ENCODE measurements around the gene DMRT1.
"Not testable (repeated sequence)": the region's sequence is repeated elsewhere in the genome, so short reads cannot be mapped to it uniquely, and the experiment has no call there.

Gene DMRT1

DNA sequence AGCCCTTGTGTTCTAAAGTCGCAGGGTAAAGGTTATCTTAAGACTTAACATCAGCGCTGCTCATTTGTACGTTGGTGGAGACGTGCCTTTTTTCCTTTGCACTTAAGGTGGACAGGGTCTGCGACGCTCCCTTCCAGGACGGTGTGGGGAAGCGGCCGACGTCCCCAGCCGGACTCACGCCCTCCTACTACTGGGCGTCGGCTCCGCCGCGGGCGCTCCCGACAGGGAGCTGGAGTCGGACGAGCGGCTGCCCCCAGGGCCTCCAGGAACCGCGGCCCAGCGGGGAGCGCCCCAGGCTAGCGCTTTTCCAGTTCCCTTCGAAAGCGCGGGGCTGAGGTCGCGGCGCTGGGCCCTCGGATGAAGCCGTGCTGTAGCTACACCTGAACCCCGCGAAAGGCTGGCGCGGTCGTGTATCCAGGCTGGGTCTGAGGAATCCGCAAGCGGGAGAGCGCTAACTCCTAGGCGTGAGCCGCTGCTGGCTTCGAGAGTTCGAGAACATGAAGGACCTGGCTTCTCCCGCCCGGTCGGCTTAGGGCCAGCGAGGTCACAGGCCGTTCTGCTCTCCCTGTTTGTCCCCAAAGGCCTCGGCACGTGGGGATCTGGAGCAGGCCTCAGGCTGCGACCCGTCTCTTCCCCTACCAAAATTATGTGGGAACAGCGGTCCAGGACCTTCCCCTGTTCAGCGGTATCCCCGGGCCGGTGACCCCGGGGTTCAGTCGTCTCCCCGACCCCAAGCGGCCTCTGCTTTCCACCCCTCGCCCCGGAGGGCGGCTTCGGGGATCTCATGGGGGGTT lies 131.2 kb downstream of the DMRT1 start:
- DNase-seq: no peak

DNA sequence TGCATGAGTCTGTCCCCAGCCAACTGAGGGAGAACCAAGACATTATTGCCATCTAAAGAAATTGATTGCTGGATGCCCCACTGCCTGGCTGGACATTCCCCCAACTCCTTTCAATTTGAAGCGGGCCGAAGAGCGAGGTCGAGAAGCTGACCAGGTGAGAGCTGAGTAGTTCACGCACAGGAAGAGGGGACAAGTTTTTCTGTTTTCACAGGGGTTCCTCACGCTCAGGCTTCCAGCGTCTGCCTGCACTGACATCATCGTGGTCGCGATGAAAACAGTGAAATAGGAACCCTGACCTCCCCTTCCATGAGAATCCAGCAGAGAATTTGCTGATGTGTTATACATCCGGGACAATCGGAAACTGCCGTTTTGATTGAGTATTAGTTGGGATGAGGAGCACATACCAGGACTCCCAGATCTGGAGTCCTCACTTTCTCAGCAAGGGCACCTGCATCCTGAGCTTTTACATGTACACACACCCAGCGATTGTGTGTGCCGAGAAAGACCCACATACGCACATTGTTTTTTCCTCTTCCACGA lies 131.9 kb downstream of the DMRT1 start:
- DNase-seq: no peak

DNA sequence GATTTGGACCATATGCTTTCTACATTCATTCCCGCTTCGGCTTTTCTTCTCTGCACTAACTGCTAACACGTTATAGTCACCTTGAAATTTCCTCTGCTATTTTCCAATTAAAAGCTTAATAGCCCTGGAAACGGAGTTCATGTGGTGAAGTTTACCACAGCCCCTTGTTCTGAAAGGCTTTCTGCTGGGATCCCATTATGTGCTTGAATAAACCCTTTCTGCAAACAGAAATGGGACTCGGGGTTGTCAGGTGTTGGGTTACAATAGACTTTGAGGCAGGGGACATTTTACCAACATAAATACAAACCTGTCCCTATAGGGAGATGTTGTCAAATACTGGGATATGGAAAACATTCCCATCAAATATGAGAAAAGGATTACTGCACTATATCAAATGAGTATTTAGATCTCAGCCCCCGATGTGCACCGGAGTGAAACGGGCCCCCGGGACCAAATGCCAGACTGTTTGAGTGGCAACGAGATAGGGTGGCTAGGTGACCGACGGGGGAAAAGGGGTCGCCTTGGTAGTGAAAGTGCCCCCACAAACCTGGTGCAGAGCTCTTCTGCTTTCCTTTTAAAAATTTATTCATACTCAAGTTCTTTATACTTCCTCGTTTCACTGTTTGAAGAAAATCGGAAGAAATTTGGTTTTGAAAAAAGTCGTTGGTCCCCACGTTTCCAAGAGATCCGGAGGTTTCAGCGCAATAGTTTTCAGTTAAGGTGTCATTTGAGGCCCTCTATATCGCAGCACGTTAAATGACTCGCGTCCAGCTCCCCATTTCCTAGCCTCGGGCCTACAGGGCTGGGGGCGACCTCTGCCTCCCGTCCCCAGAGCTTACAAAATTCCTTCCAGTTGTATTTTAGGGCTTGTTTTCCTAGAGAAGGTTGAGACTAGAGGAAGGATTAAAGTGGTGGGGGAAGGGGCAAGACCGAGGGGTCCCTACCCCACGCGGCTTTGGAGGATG lies 132.8 kb downstream of the DMRT1 start:
- DNase-seq: no peak

DNA sequence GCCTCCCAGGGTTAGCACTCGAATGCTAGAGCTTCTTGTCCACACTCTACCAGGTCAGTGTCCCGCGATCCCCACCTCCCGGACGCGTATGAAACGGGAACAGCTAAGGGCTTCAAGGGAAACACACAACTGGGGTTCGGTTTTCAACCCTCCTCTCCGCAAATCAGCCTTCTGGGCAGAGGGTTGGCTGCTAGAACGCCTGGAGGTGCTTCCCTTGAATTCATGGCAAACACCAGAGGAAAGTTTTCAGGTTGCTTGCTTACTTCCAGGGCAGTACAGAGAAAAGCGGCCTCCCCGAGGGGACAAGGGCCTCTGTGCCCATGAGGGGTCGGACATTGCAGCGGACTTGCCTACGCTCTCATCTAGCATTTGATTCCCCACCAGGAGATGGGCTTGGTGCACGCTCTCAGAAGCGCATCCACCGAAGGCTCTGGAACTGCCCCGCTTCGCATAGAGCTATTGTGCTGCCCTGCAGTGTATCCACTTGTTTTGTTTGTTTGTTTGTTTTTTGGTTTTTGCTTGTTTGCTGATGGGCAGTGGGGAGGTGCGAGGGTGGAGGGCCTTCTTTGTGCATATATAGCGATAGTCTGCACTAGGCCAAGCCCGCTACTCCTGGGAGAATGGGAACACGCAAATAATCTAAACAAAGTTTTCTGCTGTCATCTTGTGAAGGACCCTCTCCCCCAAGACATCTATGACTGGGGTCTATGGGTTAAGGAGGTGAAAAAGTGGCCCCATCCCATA lies 133.7 kb downstream of the DMRT1 start:
- DNase-seq: no peak

DNA sequence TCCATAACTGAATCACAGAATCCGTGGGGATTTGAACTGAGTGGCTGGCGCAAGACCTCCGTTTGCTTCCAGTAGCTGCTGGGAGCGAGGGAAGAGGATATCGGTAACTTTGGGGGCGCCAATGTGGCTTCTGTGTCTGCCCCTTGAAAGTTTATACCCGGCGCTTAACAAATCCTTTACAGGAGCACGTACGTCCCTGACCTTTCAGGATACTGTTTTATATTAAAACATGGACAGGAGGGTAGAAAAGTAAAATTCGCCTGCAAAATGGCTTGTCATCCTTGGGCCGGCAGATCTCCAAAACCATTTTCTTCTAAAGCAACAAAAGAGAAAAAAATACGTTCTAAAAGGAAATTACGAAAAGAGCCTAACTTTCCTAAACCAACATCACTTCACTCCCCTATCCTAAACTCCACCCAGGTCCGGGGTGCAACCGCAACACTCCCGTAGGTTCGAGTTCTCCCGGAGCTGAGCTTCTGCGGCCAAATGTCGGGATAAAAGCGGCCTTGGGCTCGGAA lies 134.3 kb downstream of the DMRT1 start:
- no peak for DNase-seq

DNA sequence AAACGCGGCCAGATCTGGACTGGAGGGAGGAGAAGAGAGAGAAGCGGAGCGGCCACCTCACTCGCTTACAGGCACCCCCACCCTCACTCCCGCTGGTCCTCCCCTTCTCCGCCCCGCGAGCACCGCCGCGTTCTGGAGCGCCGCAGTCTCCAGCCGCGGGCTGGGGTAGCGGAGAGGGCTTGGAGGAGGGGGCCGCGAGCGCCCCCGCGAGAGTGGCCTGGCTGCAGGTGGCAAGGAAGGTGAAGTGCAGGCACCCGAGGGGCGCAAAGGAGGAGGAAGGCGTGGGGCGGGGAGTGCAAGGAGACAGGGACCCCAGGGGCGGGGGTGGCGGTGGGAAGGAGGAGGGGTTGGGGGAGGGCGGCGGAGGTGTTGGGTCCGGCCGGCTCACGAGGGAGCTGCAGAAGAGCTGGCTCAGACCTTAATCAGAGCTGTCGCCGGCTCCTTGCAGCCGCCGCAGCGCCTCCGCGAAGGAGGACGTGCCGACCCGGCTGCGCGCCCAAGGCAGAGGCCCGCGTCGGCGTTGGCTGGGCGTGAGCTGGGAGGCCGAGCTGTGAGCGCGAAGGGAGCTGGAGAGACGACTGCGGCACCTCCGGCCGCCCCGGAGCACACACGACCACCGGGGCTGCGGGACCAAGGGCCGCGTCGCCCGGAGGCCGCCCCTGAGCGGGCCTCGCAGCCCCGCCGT lies 134.9 kb downstream of the DMRT1 start, which contains the start of gene DMRT3:
TSS of gene DMRT3 (plus strand) at position 398 of the 685 bp plus-strand sequence. CDS start 347 bp downstream, outside the sequence.
- DNase-seq: no peak

DNA sequence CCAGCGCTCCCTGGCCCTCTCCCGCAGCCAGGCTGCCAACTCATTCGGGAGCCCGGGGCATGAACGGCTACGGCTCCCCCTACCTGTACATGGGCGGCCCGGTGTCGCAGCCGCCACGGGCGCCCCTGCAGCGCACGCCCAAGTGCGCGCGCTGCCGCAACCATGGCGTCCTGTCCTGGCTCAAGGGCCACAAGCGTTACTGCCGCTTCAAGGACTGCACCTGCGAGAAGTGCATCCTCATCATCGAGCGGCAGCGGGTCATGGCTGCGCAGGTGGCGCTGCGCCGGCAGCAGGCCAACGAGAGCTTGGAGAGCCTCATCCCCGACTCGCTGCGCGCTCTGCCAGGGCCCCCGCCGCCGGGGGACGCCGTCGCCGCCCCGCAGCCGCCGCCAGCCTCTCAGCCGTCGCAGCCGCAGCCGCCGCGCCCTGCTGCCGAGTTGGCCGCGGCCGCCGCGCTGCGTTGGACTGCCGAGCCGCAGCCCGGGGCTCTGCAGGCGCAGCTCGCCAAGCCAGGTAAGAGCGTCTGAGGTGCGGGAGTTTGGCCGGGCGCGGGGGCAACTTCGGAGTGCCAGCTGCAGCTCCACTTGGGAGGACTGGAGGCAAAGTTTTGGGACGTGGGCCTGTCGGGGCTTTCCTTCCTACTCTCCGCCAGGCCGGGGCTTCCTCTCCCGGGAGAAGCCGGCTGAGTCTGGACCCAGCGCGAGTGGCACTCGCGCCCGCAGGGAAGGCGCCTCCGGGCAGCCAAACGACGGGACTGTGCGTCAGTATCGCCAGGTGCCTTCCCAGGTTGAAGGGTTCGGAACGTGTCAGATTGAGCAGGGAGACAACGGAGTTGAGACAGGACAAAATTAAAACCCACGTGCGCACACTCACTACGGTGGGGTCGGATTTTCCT lies 135.7 kb downstream of the DMRT1 start:
- DNase-seq: no peak

DNA sequence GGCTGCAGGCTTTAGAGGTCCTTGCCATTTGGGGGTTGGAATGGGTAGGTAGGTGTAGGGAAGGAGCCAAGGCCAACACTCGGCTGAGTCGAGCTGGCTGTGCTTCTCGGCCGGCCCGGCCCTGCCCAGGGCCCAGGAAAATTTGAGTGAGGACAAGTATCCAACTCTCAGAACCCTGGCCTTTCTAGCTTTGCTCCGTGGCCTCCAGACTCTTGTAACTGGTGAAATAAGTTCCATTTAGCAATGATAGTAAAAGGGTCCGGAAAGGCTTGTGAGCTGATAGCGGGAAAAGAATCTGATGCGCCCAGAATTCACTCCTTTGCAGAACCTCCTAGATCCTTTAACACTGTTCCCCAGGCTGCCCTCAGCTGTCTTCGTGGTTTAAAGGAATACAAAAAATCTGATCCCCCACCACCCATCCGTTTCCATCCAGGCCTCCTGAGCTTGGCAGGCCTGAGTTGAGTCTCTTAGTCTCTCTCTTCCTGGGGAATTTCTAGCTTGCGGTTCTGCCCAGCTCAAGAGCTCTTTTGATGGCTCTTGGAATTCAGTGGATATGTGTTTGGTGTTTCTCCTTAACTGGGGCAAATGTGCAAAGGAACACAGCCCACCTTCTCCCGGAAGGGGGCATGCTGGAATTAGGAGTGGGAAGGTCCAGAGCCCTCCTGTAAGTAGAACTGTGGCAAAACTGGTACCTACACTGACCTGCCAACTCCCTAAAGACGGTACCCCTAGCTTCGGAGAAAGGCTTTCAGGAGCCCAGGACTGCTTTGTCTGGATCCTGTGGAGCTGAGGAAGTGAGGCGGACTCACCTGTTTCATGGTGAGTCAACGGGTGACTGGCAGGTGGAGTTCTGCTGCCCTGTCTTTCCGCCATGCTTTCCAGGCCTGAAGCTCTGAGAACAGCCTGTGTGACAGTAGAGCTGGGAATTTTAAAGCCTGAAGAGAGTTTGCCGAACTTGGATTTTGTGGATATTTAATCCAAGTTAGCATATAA lies 136.6 kb downstream of the DMRT1 start:
- DNase-seq: no peak

DNA sequence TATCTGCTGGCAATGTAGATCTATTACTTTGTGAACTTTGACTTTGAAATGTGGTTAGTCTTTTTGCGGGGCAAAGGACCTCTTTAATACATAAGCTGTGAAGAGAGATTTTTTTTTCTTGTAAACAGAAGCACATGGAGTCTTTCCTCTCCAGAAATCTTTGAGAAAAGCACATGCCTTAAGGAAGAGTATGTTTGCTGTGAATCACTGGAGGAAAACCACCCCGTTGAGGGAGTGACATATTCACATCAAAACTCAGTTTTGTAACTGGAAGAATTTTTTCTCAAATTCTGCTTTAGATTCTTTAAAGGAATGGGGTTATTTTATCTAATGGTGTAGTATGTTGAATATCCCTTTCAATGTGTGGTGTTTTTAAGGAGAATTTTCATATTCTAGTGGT lies 138.5 kb downstream of the DMRT1 start:
- no peak for DNase-seq

DNA sequence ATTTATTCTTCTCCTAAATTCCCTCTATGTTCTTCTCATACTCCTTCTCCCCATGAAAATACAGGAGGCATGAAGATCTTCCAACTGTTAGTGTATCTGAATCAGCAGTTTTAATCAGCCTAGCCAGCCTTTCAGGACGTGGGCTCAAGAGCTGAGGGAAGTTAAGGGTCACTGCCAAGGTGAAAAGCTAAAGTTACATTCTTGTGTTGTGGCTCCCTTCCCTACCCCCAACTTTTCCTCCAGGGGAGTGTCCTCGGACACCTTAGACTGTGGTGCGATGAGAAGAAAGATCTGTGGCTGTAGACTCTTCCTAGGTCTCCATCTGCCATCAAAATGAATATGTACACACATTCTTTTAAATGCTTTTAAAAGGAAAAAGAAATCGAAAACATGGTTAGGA lies 139.1 kb downstream of the DMRT1 start:
- DNase-seq: no peak

DNA sequence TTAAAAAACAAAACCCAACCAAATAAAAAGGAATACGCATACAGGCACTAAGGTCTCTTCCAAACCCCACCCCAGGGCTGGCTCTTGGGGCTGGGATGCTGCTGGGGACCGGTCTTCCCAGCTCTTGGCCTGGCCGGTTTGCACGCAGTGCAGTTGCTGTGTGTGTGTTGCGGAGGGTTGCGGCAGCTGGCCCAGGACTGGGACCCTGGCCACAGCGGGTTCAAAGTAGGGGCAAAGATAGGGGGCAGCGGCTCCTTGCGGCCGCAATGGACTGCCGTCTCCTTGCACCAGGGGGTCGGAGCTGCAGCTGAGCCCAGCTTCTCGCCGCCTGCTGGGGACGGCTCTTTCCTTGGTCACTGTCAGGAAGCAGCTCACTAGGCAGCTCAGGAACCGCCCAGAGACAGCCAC lies 140.0 kb downstream of the DMRT1 start:
- DNase-seq: no peak

DNA sequence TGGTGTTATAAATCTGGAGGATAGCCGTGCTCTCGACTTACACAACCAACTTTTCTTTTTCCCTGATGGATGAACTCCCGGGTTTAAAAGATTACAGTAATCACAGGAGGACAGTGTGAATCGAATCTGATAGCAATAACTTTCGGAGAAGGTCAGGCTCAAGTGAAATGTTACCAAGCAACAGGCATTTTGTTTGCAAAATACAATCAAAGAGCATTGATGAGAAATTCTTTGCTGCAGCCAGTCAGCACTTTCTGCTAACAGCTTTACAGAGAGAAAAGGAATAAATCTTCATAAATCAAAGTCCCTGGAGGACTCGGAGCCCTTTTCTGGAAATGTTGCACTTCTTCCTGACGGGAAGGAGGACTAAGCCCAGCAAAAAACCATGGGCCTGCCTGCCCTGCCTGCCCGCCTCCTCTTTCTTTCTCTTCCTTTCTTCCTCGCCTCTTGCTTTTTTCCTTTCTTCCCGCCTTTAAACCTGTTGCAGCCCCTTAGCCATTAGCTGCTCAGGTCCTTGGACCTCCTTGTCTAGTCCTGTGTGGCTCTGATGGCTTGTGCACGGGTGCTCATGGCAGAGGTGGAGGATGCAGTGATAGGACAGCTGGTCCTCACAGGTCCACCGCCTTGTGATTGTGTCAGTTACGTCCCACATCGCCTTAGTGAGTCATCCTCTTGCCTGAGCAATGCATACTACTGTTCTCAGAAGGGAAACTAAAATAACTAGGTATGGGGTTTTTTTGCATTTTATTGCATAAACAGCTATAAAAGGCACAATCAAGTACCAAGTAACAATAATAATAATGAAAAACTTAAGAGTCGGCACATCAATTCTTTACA lies 141.1 kb downstream of the DMRT1 start:
- no peak for DNase-seq

DNA sequence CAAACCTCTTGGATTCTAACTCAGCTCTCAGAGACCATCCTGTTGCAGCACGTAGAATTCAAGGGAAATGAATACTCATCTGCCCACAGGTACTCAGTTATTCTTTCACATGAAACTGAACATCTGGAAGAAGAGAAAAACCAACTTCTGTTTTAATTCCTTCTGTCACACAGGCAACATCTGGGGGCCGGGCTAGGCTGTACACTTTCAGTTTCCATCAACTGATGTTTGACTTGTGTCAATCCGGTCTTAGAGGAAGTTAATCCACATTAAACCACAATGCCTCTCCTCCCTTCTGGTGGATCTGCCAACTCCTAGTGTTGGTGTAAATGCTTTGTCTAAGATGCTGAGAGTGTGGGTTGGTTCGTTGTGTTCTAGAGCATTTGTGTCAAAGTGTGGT lies 152.5 kb downstream of the DMRT1 start:
- DNase-seq: no peak

DNA sequence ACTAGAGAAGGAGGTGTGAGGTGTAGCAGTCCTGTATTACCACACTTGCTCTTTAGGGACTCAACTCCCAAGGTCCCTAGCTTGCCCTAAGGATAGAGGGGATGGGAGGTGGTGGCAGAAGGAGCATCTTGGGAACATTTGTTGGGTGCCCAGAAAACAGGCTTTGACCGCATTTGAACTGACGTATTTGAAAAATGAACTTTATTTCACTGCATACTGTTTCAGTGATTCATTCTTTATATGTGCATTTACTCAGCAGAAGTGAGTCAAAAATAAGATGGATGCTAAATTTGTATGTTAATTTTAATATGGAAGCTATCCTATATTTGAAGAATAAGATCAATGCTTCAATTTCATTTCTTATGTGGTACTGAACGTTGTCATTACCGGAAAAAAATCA lies 153.7 kb downstream of the DMRT1 start:
- DNase-seq: no peak

DNA sequence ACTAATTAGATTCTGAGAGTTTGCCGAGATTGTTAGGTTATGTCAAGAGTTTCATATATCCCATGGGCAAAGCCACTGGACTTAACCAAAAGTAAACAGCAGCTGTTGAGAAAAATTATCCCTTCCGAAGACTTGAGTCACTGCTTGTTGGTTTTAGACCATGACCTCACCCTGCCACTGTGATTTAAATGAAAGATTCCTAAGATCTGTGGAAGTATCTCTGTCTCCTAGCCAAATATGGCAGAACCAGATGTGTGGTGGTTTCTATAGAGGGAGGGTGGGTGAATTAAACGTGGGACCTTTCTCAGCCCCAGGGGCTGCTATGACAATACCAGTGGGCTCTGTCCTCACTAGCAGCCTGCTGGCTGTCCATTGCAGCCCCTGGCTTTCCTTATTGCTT lies 154.3 kb downstream of the DMRT1 start:
- no peak for DNase-seq

DNA sequence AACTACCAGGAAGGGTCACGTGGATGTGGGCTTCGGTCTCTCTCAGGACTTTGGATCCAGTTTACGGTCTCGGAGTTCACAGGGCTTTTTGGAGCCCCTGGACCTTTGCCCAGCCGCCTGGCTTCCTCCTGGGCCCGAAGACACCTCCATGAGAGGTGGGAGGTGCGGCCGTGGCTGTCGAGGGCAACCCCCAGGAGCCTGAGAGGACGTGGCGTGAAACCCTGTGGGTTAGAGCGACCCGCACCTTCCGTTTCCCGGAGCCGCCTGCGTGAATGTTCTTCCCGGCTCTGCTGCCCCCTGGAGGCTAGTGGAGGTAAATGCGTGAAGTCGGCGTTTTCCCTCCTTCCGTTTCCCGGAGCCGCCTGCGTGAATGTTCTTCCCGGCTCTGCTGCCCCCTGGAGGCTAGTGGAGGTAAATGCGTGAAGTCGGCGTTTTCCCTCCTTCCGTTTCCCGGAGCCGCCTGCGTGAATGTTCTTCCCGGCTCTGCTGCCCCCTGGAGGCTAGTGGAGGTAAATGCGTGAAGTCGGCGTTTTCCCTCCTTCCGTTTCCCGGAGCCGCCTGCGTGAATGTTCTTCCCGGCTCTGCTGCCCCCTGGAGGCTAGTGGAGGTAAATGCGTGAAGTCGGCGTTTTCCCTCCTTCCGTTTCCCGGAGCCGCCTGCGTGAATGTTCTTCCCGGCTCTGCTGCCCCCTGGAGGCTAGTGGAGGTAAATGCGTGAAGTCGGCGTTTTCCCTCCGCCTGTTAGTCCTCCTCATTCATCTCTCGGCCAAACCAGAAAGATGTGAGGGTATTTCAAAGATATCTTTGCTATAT lies 157.0 kb downstream of the DMRT1 start:
- DNase-seq: not testable (repeated sequence)

DNA sequence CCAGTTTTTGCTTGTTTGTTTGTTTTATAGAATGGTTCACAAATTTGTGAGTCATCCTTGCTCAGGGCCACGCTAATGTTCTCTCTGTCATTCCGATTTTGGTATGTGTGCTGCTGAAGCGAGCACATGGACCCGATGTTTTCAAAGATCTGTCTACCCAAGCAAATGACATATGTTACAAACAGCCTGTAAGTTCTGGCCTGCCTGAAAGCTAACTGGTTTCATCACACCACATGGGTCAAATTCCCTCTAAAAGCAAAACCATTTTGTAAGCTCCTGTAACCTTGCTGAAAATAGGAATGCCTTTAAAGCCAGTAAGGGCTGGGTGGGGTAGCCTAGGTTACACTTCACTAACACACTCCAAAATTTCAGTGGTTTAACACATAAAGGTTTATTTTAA lies 160.3 kb downstream of the DMRT1 start:
- no peak for DNase-seq

DNA sequence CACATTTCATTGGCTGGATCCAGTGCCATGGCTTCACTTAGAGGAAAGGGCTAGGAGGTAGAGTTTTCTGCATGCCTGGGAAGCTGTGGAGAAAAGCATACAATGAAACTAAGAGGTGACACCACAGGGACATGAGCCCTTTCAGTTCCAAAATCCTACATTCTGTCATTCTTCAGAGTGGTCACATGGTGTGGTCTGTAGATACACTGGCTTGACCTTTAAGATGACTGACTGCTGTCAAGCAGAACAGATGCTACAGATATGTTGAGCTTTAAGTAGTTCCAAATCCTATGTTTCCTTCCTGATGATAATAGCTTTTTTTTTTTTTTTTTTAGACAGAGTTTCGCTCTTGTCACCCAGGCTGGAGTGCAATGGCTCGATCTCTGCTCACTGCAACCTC lies 161.2 kb downstream of the DMRT1 start:
- no peak for DNase-seq
